Right kidney (tissue), 1 donor: ENCODE measurements around the gene CCR6.

Experiments used
- DNase-seq: peaks from one replicate; pipeline ENCODE4 v3.0.0-alpha.2; 2016

Gene CCR6

DNA sequence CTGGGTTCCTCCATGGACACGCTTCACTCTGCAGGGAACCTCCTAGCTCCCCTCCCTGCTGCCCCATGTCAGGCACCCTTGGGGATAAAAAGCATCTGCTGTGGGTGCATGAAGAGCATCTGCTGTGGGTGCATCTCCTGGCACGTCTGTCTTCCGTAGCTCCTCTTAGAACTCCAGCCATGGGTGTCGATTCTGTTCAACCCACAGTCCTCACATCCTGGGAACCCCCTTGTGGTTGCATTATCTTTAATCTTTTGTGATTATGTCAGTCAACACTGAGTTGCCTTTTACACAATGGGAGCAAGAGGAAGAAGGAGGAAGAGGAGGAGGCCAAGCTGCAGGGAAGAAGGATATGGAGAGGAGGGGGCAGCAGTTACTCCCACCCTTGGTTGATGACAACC lies 24.1 kb upstream of the CCR6 start:
- no peak for DNase-seq

- DNase-seq: no peak
Observed at GRCh38 chr6:167099707-167100106, 23.2 kb upstream of the CCR6 start.

- no peak for DNase-seq
Observed at GRCh38 chr6:167100241-167100674, 22.6 kb upstream of the CCR6 start.

- no peak for DNase-seq
Observed at GRCh38 chr6:167102318-167102717, 20.6 kb upstream of the CCR6 start.

DNA sequence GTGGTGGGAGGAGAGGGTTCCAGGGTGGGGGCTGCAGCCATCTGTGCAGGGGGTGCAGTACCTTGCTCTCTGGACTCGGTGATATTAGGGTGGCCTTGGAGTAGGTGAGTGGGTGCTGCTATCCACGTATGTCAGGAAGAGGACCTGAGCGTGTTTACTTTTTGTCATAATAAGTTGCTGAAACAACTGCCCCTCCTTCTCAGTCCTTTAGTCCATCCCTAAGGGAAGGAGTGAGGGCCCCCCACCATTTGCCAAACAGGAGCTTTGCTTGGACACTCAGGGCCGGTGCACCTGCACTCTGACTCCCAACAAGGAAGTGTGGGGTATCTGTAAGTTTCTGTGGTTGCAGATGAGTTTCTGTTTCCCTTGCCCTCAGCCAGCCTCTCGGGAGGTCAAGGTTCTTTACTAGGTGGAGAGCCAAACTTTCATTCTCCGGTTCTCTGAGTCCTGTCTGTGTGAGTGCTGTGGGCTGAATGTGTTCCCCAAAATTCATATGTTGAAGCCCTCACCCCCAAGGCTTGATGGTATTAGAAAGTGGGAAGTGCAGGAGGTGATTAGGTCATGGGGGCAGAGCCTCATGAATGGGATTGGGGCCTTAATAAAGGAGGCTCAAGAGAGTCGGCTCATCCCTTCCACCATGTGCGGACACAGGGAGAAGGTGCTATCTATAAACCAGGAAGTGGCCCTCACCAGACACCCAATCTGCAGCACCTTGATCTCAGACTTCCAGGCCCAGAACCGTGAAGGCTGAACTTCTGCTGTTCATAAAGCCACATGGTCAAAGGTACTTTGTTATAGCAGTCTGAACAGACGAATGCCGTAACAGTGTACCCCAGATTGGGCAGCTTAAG lies 19.6 kb upstream of the CCR6 start:
- no peak for DNase-seq

- DNase-seq: no peak
Observed at GRCh38 chr6:167104388-167104787, 18.5 kb upstream of the CCR6 start.

- no peak for DNase-seq
Observed at GRCh38 chr6:167105060-167105459, 17.8 kb upstream of the CCR6 start.

DNA sequence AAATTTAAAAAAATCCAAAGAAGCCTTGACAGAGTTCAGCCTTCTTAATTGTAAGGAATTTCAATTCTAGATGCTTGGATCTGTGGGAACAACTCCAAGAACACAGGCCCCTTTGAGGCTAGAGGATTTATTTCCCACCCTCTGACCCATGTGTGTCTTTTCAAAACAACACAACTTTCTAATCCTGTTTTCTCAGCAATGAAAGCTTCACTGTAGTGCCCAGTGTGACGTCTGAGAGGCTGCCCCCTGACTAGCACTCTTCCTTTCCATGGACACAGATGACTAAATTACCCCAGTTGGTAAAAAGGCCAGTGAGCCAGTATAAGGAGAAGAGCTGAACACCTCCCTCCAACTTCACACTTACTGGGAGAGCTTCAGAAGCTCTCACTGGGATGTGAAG lies 16.5 kb upstream of the CCR6 start:
- no peak for DNase-seq

DNA sequence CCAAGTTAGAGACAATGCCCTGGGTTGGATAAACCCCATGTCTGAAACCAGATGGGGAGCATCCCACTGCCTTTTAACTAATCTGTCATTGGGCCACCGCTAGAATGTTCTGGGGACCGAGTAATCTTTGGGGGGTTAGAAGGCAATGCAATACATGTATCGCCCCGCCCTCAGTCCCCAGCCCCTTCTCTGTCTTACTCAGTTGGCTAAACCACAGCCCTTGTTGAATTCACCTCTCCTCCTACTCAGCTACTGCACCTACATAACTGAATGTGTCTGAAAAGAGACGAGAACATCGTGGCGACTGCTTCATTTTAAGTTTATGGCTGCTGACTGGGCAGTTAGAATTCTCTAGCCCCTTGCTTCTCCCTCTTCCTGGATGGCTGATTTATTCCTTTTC lies 15.1 kb upstream of the CCR6 start:
- DNase-seq: no peak

DNA sequence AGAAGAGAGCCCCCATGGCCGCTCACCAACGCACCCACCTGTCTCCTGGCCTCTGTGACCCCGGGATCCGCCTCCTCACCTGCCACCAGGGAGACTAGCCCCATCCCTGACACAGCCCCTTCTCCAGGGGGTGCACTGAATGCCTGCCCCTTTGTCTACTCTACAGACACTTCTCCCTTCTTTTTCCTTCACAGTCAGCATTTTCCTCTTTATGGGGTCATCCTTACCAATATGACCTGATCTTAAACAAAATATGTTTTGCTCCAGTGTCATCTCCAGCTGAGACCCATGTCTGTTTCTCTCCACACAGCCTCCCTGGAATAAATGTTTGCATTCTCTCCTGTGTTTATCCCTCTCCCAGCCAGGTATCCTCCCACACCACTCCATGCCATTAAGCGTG lies 14.6 kb upstream of the CCR6 start:
- no peak for DNase-seq

DNA sequence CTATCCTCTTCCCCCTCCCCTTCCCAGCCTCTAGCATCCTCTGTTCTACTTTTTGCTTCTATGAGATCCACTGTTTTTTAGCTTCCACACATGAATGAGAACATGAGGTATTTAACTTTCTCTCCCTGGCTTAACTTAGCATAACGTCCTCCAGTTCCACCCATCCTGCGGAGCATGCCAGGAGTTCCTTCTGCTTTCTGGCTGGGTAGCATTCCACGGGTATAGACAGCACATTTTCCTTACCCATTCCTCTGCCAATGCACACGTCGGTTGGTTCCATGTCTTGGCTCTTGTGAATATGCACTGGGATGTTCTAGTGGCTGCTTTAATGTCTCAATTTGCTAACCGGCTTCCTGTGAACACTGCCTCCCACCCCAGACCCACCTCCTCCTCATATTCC lies 13.2 kb upstream of the CCR6 start:
- no peak for DNase-seq

DNA sequence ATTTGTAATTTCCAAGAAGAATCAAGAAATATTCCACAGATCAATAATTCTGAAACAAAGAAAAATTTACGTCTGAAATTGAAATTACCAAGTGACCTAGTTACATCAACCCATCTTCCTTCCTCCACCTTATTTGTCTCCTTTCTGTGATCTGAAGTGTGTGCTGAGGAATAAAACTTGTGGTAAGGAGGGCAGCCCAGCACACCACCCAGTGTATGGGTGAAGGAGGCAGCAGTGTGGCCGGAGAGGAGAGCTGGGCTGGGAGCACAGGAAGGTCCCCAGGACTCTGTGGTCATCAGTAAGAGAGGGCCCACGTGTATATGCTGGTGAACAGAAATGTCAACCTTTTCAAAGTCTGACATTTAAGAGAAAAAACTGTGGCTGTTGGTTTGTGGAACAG lies 11.3 kb upstream of the CCR6 start:
- no peak for DNase-seq

- DNase-seq: no peak
Observed at GRCh38 chr6:167112421-167112820, 10.5 kb upstream of the CCR6 start.

DNA sequence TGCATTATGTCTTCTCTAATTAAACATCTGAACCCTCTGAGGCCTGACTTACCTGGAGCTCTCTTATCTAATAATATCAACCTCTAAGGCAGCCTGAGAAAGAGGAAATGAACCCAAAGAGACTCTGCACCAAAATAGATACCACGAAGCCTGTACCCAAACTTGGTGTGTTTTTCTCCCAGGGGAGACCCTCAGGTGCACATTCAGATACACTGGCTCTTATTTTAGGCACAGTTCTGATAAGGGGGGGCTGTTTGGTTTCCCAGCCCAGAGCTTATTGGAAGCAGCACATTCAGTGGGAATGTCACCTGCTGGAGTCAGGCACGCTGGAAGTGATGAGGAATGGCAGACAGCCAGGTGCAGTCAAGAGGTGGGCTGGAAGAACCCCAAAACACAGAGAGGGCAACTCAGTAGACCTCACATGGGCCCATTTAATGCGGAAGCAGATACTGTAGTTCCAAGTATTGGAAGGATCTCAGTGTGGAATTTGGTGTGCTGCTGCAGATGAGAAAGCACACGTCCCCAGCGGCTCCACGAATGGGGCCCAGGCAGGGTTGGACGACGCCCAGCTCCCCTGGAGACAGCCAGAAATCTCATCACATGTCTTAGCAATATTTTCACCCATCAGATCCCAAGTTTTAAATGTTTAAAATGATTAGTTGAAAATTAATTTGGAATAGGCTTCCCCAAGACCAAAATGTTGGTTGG lies 9.7 kb upstream of the CCR6 start:
- DNase-seq: no peak

DNA sequence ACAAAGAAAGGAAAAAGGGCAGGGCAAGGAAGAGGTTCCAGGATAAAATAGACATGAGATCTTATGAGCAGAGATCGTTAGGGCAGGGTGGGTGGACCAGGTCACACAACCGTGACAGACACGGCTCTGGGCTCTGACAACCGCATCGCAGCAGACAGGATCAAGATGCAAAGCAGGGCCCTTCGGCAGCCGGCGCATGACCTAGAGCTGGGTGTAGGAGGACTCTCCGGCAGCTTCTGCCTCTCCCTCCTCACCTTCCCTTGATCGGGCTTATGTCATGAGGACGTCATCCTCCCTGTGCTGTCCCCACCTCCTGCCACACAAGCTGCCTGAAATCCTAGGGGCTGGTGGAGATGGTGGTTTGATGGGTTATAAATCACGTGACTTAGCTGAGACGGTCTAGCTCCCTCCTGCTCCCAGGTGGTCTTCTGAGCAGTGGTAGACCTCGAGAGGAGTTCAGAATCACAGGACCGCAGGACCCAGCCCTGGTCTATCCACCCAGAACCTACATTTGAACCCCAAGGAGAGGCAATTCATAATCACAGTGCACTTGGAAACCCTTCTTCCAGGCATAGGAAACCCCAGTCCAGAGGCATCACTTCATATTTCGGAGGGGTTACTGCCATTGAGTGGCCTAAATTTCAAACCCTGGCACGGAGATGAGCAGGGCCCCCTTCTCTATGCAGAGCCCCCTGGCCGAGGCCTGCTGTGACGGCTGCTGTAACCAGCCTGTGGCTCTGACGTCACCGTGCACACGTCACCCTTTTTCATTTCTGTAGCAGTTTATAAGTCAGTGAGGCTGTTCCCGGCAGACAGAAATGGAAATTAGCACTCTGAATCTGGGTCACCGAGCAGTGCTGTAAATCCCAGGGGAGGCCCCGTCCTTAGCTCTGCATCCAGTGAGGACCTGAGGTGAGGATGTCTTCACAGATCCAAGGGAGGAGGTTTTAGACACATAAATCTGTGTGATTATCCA lies 8.7 kb upstream of the CCR6 start:
- DNase-seq: no peak

- no peak for DNase-seq
Observed at GRCh38 chr6:167115054-167115453, 7.8 kb upstream of the CCR6 start.

- no peak for DNase-seq
Observed at GRCh38 chr6:167116109-167116837, 6.6 kb upstream of the CCR6 start.

DNA sequence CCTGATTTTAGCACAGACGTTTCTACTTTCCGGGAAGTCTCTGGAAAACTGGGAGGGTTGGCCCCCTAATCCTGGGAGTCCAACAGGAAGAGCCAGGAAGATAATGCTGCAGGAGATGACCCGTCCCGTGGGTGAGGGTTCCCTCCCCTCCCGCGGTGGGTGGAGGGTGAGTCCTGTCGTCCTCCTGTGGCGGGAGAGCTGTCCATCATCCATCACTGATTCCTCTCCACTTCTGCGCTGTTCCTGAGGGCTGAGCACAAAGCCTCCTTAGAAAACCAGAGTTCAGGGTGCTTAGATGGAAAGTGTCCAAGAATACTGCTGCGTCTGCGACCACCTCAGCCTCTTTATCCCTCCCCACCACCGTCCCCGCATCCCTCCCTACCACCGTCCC lies 6.1 kb upstream of the CCR6 start:
- DNase-seq: no peak

- no peak for DNase-seq
Observed at GRCh38 chr6:167118006-167118405, 4.9 kb upstream of the CCR6 start.

GRCh38 chr6:167118839-167119238 lies 4.1 kb upstream of the CCR6 start:
- DNase-seq: no peak

GRCh38 chr6:167119670-167120582 lies 3.0 kb upstream of the CCR6 start:
- DNase-seq: no peak
